ENCODE results near the gene DPY19L2. TPM values are rescaled to one million over a fixed set of nuclear protein-coding genes. Genes with fewer than 3 reads are reported as not detected.
"Not testable (repeated sequence)": the region's sequence is repeated elsewhere in the genome, so short reads cannot be mapped to it uniquely, and the experiment has no call there.

DPY19L2 gene
- total RNA-seq, 1 experiment from 2014 or later: 4.9 TPM

DNA sequence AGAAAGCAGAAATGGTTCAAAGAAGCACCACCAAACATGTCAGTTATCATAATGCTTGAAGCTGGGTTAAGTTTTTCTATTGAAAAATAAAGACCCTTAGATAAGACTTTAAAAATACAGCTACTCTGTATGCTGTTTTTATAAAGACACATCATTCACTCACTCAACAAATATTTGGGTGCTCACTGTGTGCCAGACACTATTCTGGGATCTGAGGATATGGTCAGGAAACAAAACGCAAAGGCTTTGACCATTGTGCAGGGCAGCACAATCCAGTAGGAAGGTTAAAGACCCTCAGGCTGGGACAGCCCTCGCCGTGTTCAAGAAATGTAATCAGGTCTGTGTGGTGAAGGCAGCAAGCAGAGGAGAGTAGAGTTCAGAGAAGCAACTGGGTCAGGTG is 38.0 kb upstream of the DPY19L2 start:
- Histone ChIP-seq H3K18ac (ENCODE audit: insufficient read length, low read depth, low read length) (no peak overlapping the region), H4K8ac (replicated peaks; ENCODE audit: insufficient read length, low read depth, low read length) (no peak overlapping the region), H3K23me2 (ENCODE audit: insufficient read length, low read depth, low read length, poor library complexity, severe bottlenecking) (no peaks in the 10 kb centered on the region), H3K4ac (ENCODE audit: low read depth, low read length) (no peak overlapping the region), H4K5ac (ENCODE audit: insufficient read length, low read depth, low read length) (no peak overlapping the region), H3K79me1 (ENCODE audit: insufficient read depth, low read depth, low read length, poor library complexity, severe bottlenecking) (no peaks in the 10 kb centered on the region), H2BK15ac (ENCODE audit: low read depth, low read length) (no peak overlapping the region), H4K91ac (ENCODE audit: insufficient read length, low read depth, low read length) (no peak overlapping the region), H3K9ac (ENCODE audit: extremely low read depth, insufficient read length, low read length) (no peak overlapping the region), H3K27ac (ENCODE audit: insufficient read length, low read depth, low read length) (no peak overlapping the region), H2BK20ac (ENCODE audit: low read depth, low read length, poor library complexity, severe bottlenecking) (no peak overlapping the region), H4K20me1 (ENCODE audit: control insufficient read depth, insufficient read depth, insufficient read length) (no peaks in the 10 kb centered on the region), H3K79me2 (ENCODE audit: insufficient read depth, low read length) (no peaks in the 10 kb centered on the region), H2AFZ (ENCODE audit: low read length) (no peak overlapping the region), H3K4me2 (ENCODE audit: insufficient read depth, insufficient read length, low read length) (no peak overlapping the region), H3K27me3 (ENCODE audit: insufficient read depth, low read length) (no peaks in the 10 kb centered on the region), H2BK12ac (ENCODE audit: insufficient read length, low read depth, low read length) (no peak overlapping the region), H3K23ac (ENCODE audit: insufficient read length, low read depth, low read length) (no peak overlapping the region), H2AK5ac (ENCODE audit: insufficient read length, low read length) (no peak overlapping the region), H3K56ac (ENCODE audit: insufficient read length, low read depth, low read length) (no peak overlapping the region), H2BK120ac (ENCODE audit: low read depth, low read length, poor library complexity, severe bottlenecking) (no peak overlapping the region), H3K4me1 (ENCODE audit: insufficient read depth, low read length) (no peaks in the 10 kb centered on the region), H2BK5ac (ENCODE audit: insufficient read length, low read length) (no peak overlapping the region), H3T11ph (ENCODE audit: low read length) (no peak overlapping the region), H3K14ac (ENCODE audit: insufficient read depth, low read length) (no peak overlapping the region), H3K9me3 (ENCODE audit: control insufficient read depth, low read depth, low read length) (no peaks in the 10 kb centered on the region)
- Mint-ChIP-seq H3K4me3 (no peak overlapping the region), H3K36me3 (ENCODE audit: insufficient read depth in 1 of 3, low read depth in 3 of 3) (no peaks in the 10 kb centered on the region), H3K27me3 (ENCODE audit: low read depth) (no peaks in the 10 kb centered on the region), H3K27ac (no peak overlapping the region), H3K4me1 (no peaks in the 10 kb centered on the region), H3K9me3 (no peaks in the 10 kb centered on the region)
- TF ChIP-seq, protein P1, sequence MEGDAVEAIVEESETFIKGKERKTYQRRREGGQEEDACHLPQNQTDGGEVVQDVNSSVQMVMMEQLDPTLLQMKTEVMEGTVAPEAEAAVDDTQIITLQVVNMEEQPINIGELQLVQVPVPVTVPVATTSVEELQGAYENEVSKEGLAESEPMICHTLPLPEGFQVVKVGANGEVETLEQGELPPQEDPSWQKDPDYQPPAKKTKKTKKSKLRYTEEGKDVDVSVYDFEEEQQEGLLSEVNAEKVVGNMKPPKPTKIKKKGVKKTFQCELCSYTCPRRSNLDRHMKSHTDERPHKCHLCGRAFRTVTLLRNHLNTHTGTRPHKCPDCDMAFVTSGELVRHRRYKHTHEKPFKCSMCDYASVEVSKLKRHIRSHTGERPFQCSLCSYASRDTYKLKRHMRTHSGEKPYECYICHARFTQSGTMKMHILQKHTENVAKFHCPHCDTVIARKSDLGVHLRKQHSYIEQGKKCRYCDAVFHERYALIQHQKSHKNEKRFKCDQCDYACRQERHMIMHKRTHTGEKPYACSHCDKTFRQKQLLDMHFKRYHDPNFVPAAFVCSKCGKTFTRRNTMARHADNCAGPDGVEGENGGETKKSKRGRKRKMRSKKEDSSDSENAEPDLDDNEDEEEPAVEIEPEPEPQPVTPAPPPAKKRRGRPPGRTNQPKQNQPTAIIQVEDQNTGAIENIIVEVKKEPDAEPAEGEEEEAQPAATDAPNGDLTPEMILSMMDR (conservative IDR thresholded peaks at IDR 0.05): no peak
- no peak for DNase-seq
- no CpG with 5 or more reads among the region's 3 CpGs for WGBS (ENCODE audit: extremely low coverage, insufficient read length, low lambda C conversion rate)

DNA sequence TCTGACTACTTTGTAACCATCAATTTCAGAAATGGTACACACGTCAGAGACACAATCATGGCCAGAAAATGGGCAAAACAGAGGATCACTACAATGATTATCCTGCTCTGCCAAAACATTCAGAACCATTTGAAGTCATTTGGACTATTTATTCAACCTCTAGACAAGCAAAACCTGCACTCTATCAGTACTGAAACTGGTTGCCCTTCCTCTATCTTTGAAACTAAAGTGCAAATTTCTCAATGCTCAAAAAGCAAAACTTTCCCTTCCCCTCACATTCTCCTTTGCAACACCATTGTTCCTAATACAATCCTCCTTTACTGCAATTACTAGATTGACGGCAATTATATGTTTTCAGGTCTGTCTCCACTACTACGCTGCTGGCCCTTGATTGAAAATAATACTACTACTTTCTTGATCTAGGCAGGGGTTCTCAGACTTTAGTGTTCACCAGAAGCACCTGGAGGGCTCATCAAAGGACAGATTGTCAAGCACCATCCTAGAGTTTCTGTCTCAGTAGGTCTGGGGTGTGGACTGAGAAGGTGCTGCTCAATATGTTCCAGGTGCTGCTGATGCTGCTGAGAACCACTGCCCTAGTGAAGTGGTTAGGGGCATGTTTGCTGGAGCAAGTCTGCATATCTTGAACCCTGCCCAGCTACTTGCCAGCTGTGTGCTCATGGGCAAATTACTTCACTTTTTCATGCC is 31.5 kb upstream of the DPY19L2 start:
- H2BK12ac ChIP-seq (ENCODE audit: insufficient read length, low read depth, low read length); H3K4me3 Mint-ChIP-seq; H3K4ac ChIP-seq (ENCODE audit: low read depth, low read length); H3T11ph ChIP-seq (ENCODE audit: low read length); H2BK20ac ChIP-seq (ENCODE audit: low read depth, low read length, poor library complexity, severe bottlenecking); H3K18ac ChIP-seq (ENCODE audit: insufficient read length, low read depth, low read length); H3K4me2 ChIP-seq (ENCODE audit: insufficient read depth, insufficient read length, low read length); H3K79me1 ChIP-seq (ENCODE audit: insufficient read depth, low read depth, low read length, poor library complexity, severe bottlenecking); H3K27me3 ChIP-seq (ENCODE audit: insufficient read depth, low read length); H3K4me1 ChIP-seq (ENCODE audit: insufficient read depth, low read length); H3K9ac ChIP-seq (ENCODE audit: extremely low read depth, insufficient read length, low read length); H2AK5ac ChIP-seq (ENCODE audit: insufficient read length, low read length); H3K4me1 Mint-ChIP-seq; H3K56ac ChIP-seq (ENCODE audit: insufficient read length, low read depth, low read length); H4K5ac ChIP-seq (ENCODE audit: insufficient read length, low read depth, low read length); H4K8ac ChIP-seq (replicated peaks; ENCODE audit: insufficient read length, low read depth, low read length); H2BK5ac ChIP-seq (ENCODE audit: insufficient read length, low read length); H3K36me3 Mint-ChIP-seq (ENCODE audit: insufficient read depth in 1 of 3, low read depth in 3 of 3); H2BK120ac ChIP-seq (ENCODE audit: low read depth, low read length, poor library complexity, severe bottlenecking); H2BK15ac ChIP-seq (ENCODE audit: low read depth, low read length); H2AFZ ChIP-seq (ENCODE audit: low read length); H3K9me3 Mint-ChIP-seq; H4K20me1 ChIP-seq (ENCODE audit: control insufficient read depth, insufficient read depth, insufficient read length); H3K14ac ChIP-seq (ENCODE audit: insufficient read depth, low read length); H3K79me2 ChIP-seq (ENCODE audit: insufficient read depth, low read length); DNase-seq; H3K23me2 ChIP-seq (ENCODE audit: insufficient read length, low read depth, low read length, poor library complexity, severe bottlenecking); H4K91ac ChIP-seq (ENCODE audit: insufficient read length, low read depth, low read length); H3K27ac ChIP-seq (ENCODE audit: insufficient read length, low read depth, low read length); H3K27me3 Mint-ChIP-seq (ENCODE audit: low read depth); H3K27ac Mint-ChIP-seq; H3K23ac ChIP-seq (ENCODE audit: insufficient read length, low read depth, low read length); H3K9me3 ChIP-seq (ENCODE audit: control insufficient read depth, low read depth, low read length): not testable (repeated sequence)
- WGBS (ENCODE audit: extremely low coverage, insufficient read length, low lambda C conversion rate): no CpG with 5 or more reads among the region's 3 CpGs
